Trophoblast cell (in vitro differentiated cells and primary cell): ENCODE results near the gene NPHP4.
A peak's percentile ranks its signal among the peaks of the same experiment; 100 is the strongest.

Experiments used
- DNase-seq, 2 donors: peaks; one replicate each; pipeline ENCODE4 v3.0.0-alpha.2; 2016
- H2AFZ ChIP-seq: 2 replicates; pipeline ENCODE4 v1.6.1; 2013; ENCODE audit warnings: low read length, moderate library complexity, mild to moderate bottlenecking; ENCODE audit not compliant: insufficient read depth, poor library complexity
- H2AK5ac ChIP-seq: 2 replicates; pipeline ENCODE4 v1.6.1; 2013; ENCODE audit warnings: mild to moderate bottlenecking, low read length
- H2BK120ac ChIP-seq: 2 replicates; pipeline ENCODE4 v1.6.1; 2013; ENCODE audit warnings: low read length, mild to moderate bottlenecking, moderate library complexity; ENCODE audit not compliant: insufficient read depth, poor library complexity
- H2BK12ac ChIP-seq: 2 replicates; pipeline ENCODE4 v1.6.1; 2013; ENCODE audit warnings: mild to moderate bottlenecking, low read length, moderate library complexity
- H2BK5ac ChIP-seq: 2 replicates; pipeline ENCODE4 v1.6.1; 2013; ENCODE audit warnings: low read length, low read depth, moderate library complexity, mild to moderate bottlenecking; ENCODE audit not compliant: poor library complexity
- H3K14ac ChIP-seq: 2 replicates; pipeline ENCODE4 v1.6.1; 2013; ENCODE audit warnings: mild to moderate bottlenecking, low read length
- H3K18ac ChIP-seq: 2 replicates; pipeline ENCODE4 v1.6.1; 2013; ENCODE audit warnings: mild to moderate bottlenecking, low read length
- H3K23ac ChIP-seq: 2 replicates; pipeline ENCODE4 v1.6.1; 2013; ENCODE audit warnings: low read length
- H3K27ac ChIP-seq: 2 replicates; pipeline ENCODE4 v1.5.1; 2013; ENCODE audit warnings: low read depth, mild to moderate bottlenecking, inconsistent platforms, low read length, moderate library complexity
- H3K27me3 ChIP-seq: 2 replicates; pipeline ENCODE4 v1.6.1; 2013; ENCODE audit warnings: inconsistent platforms, mild to moderate bottlenecking, low read length, moderate library complexity; ENCODE audit not compliant: insufficient read depth
- H3K36me3 ChIP-seq, 2 experiments: 1 replicate in 1 of 2; 2 replicates in 1 of 2; pipeline ENCODE4 v1.6.1; 2013; ENCODE audit warnings: low read length in 2 of 2, mild to moderate bottlenecking in 2 of 2, moderate library complexity in 1 of 2; ENCODE audit not compliant: insufficient read depth in 2 of 2, control insufficient read depth in 1 of 2
- H3K4ac ChIP-seq: 2 replicates; pipeline ENCODE4 v1.6.1; 2013; ENCODE audit warnings: low read depth, mild to moderate bottlenecking, low read length, moderate library complexity
- H3K4me1 ChIP-seq, 2 experiments: 1 replicate in 1 of 2; 2 replicates in 1 of 2; pipeline ENCODE4 v1.6.1; 2013; ENCODE audit warnings: low read length in 2 of 2, mild to moderate bottlenecking in 2 of 2, moderate library complexity in 1 of 2; ENCODE audit not compliant: insufficient read depth in 2 of 2, control insufficient read depth in 1 of 2
- H3K4me2 ChIP-seq: 2 replicates; pipeline ENCODE4 v1.6.1; 2013; ENCODE audit warnings: inconsistent platforms, mild to moderate bottlenecking, low read length, moderate library complexity
- H3K4me3 ChIP-seq: 2 replicates; pipeline ENCODE4 v1.5.1; 2013; ENCODE audit warnings: mild to moderate bottlenecking, low read depth, low read length, inconsistent platforms
- H3K79me1 ChIP-seq: one replicate; pipeline ENCODE4 v1.6.1; 2013; ENCODE audit warnings: low read length
- H3K79me2 ChIP-seq: 2 replicates; pipeline ENCODE4 v1.6.1; 2013; ENCODE audit warnings: low read length, mild to moderate bottlenecking; ENCODE audit not compliant: control insufficient read depth, insufficient read depth, poor library complexity
- H3K9ac ChIP-seq: 2 replicates; pipeline ENCODE4 v1.6.1; 2013; ENCODE audit warnings: mild to moderate bottlenecking, low read length
- H3K9me3 ChIP-seq: 2 replicates; pipeline ENCODE4 v1.6.1; 2013; ENCODE audit warnings: low read depth, mild to moderate bottlenecking, control low read depth, inconsistent platforms, low read length; ENCODE audit not compliant: insufficient read depth
- H4K12ac ChIP-seq: 2 replicates; pipeline ENCODE4 v1.6.1; 2013; ENCODE audit warnings: low read depth, mild to moderate bottlenecking, low read length, moderate library complexity
- H4K8ac ChIP-seq: 2 replicates; pipeline ENCODE4 v1.6.1; 2013; ENCODE audit warnings: low read depth, mild to moderate bottlenecking, low read length, moderate library complexity
- H4K91ac ChIP-seq: one replicate; pipeline ENCODE4 v1.6.1; 2013; ENCODE audit warnings: low read depth, mild to moderate bottlenecking, low read length, moderate library complexity
- WGBS: extraction: QIAGEN DNeasy Blood & Tissue Kit; methylation state at CpG from one replicate; pipeline ENCODE4 v1.1.7; 2013; ENCODE audit warnings: missing lambda C conversion rate; ENCODE audit not compliant: insufficient read length, insufficient coverage; ENCODE audit errors: extremely low coverage; 5-methylcytosine and 5-hydroxymethylcytosine counted together

NPHP4 gene

GRCh38 chr1:5979536-5980313, 12.5 kb downstream of the NPHP4 start:
- Histone ChIP-seq H3K9me3 (no peaks in the 10 kb centered on the region), H2BK120ac (no peak overlapping the region), H3K27ac (no peak overlapping the region)

GRCh38 chr1:5978452-5978851, 13.8 kb downstream of the NPHP4 start:
- H3K4me2 ChIP-seq = no peak overlapping the region
- no peak overlapping the region for H3K4me3 ChIP-seq
- H2BK5ac ChIP-seq = no peak overlapping the region
- DNase-seq = peak in 1 of 2 donors; percentile 5
- no peak overlapping the region for H3K27ac ChIP-seq
- H3K9ac ChIP-seq = no peak overlapping the region
- H3K36me3 ChIP-seq = no peaks in the 10 kb centered on the region
- H2AK5ac ChIP-seq = no peak overlapping the region
- H3K79me2 ChIP-seq = no peaks in the 10 kb centered on the region
- no peak overlapping the region for H3K18ac ChIP-seq
- H2AFZ ChIP-seq = no peak overlapping the region
- no peaks in the 10 kb centered on the region for H3K9me3 ChIP-seq
- no peak overlapping the region for H3K23ac ChIP-seq
- H2BK12ac ChIP-seq = no peak overlapping the region
- H3K14ac ChIP-seq = no peak overlapping the region
- H3K4me1 ChIP-seq = peaks cover 0 to 2% of the 10 kb centered on the region in 2 experiments
- H4K12ac ChIP-seq = no peak overlapping the region
- no peak overlapping the region for H2BK120ac ChIP-seq
- H3K27me3 ChIP-seq = no peaks in the 10 kb centered on the region
- no CpG with 5 or more reads among the region's 7 CpGs for WGBS
- H3K4ac ChIP-seq = no peak overlapping the region
- no peaks in the 10 kb centered on the region for H3K79me1 ChIP-seq
- no peak overlapping the region for H4K91ac ChIP-seq
- H4K8ac ChIP-seq = no peak overlapping the region

More at GRCh38 chr1:5979536-5980313, 12.5 kb downstream of the NPHP4 start:
- no peaks in the 10 kb centered on the region for H3K27me3 ChIP-seq
- no peak overlapping the region for H3K18ac ChIP-seq
- no peak overlapping the region for H3K23ac ChIP-seq
- no peak overlapping the region for H2BK12ac ChIP-seq
- H2AFZ ChIP-seq = no peak overlapping the region
- no peak overlapping the region for H3K9ac ChIP-seq
- H3K36me3 ChIP-seq = no peaks in the 10 kb centered on the region
- H2BK5ac ChIP-seq = no peak overlapping the region
- no peaks in the 10 kb centered on the region for H3K79me2 ChIP-seq
- H4K12ac ChIP-seq = no peak overlapping the region
- no peak overlapping the region for H2AK5ac ChIP-seq
- no peak overlapping the region for H3K14ac ChIP-seq
- H3K4me3 ChIP-seq = no peak overlapping the region
- H3K4ac ChIP-seq = no peak overlapping the region
- H3K4me1 ChIP-seq = peaks cover 0 to 2% of the 10 kb centered on the region in 2 experiments
- no CpG with 5 or more reads among the region's 16 CpGs for WGBS
- DNase-seq = no peak
- H3K79me1 ChIP-seq = no peaks in the 10 kb centered on the region
- no peak overlapping the region for H4K8ac ChIP-seq
- H3K4me2 ChIP-seq = no peak overlapping the region
- H4K91ac ChIP-seq = no peak overlapping the region

GRCh38 chr1:5977494-5978444, 14.5 kb downstream of the NPHP4 start:
- Histone ChIP-seq H4K12ac (no peak overlapping the region), H3K14ac (no peak overlapping the region), H3K79me1 (no peaks in the 10 kb centered on the region), H3K27ac (no peak overlapping the region), H3K4me2 (no peak overlapping the region), H3K36me3 (no peaks in the 10 kb centered on the region), H3K27me3 (no peaks in the 10 kb centered on the region), H2BK5ac (no peak overlapping the region), H2BK120ac (no peak overlapping the region), H3K4me3 (no peak overlapping the region), H2BK12ac (no peak overlapping the region), H3K4me1 (peaks cover 0 to 2% of the 10 kb centered on the region in 2 experiments), H2AFZ (no peak overlapping the region), H3K79me2 (no peaks in the 10 kb centered on the region), H3K9ac (no peak overlapping the region), H4K8ac (no peak overlapping the region), H3K18ac (no peak overlapping the region), H3K23ac (no peak overlapping the region), H4K91ac (no peak overlapping the region), H3K9me3 (no peaks in the 10 kb centered on the region), H3K4ac (no peak overlapping the region), H2AK5ac (no peak overlapping the region)
- peak in 1 of 2 donors; percentile 9 for DNase-seq
- WGBS = no CpG with 5 or more reads among the region's 26 CpGs

DNA sequence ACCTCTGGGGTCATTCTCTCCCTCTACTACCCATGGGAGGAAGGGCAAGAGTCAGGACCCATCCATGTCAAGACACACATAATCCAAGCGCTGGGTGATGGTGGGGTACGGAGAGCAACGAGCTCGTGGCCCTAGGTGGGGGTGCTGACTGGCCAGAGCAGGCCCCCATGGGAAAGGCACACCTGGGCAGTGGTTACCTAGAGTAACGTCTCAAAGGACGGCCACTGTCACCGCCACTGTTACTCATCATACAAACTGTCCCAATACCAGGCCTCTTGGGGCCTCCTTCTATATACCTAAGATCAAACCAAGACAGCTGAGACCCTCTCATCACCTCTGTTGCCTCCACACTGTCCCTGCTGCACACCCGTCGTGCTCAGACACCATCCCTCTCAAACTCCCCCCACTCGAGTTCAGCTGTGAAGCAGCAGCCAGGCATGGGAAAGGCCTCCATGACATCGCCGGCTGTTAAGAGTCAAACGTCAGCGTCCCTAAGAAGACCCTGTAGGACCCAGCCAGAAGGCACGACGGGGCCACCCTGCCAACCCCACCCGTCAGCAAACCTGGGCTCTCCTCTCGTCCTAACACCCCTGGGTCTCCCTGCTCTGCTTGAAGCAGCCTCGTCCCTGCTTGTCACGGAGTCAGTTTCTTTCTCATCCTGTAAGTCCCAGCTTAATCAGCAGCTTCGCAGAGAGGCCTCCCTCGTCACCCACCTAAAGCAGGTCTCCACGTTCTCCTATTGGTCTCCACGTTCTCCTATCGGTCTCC, 15.3 kb downstream of the NPHP4 start:
- no peaks in the 10 kb centered on the region for H3K36me3 ChIP-seq
- H3K4me2 ChIP-seq = no peak overlapping the region
- no peak overlapping the region for H4K8ac ChIP-seq
- H3K14ac ChIP-seq = no peak overlapping the region
- no peak overlapping the region for H4K91ac ChIP-seq
- no peak overlapping the region for H3K18ac ChIP-seq
- no peak overlapping the region for H3K4me3 ChIP-seq
- no peak overlapping the region for H2AFZ ChIP-seq
- no CpG with 5 or more reads among the region's 25 CpGs for WGBS
- no peak overlapping the region for H2BK5ac ChIP-seq
- no peak overlapping the region for H3K9ac ChIP-seq
- H3K79me1 ChIP-seq = no peaks in the 10 kb centered on the region
- H3K27ac ChIP-seq = no peak overlapping the region
- DNase-seq = no peak
- no peaks in the 10 kb centered on the region for H3K79me2 ChIP-seq
- H2AK5ac ChIP-seq = no peak overlapping the region
- H2BK12ac ChIP-seq = no peak overlapping the region
- H2BK120ac ChIP-seq = no peak overlapping the region
- no peak overlapping the region for H3K23ac ChIP-seq
- H3K4me1 ChIP-seq = peaks cover 0 to 2% of the 10 kb centered on the region in 2 experiments
- H3K27me3 ChIP-seq = no peaks in the 10 kb centered on the region
- no peaks in the 10 kb centered on the region for H3K9me3 ChIP-seq
- no peak overlapping the region for H4K12ac ChIP-seq
- no peak overlapping the region for H3K4ac ChIP-seq
